Glomerular visceral epithelial cell (primary cell): ENCODE data around the gene TGFA.

Experiments
- DNase-seq: peaks from one replicate; pipeline ENCODE4 v3.0.0-alpha.2; 2016; ENCODE audit errors: extremely low spot score

Gene TGFA

GRCh38 chr2:70553584-70554337, at the start of gene TGFA:
Gene TGFA (minus strand): TSS chr2:70553826. CDS start chr2:70553767, 59 bp downstream.
- peak; percentile 91 for DNase-seq

GRCh38 chr2:70603066-70603465, 49.4 kb upstream of the TGFA start:
- no peak for DNase-seq

- DNase-seq: no peak
These were observed 44.6 kb upstream of the TGFA start for GRCh38 chr2:70598197-70598596.

GRCh38 chr2:70596739-70597138, 43.1 kb upstream of the TGFA start:
- peak; percentile 96 for DNase-seq

- DNase-seq: peak; percentile 92
These were observed 42.7 kb upstream of the TGFA start for GRCh38 chr2:70596293-70596692.

GRCh38 chr2:70583091-70583490, 29.5 kb upstream of the TGFA start:
- no peak for DNase-seq

GRCh38 chr2:70580352-70580751, 26.7 kb upstream of the TGFA start:
- DNase-seq: no peak

GRCh38 chr2:70574618-70575017, 21.0 kb upstream of the TGFA start:
- no peak for DNase-seq

GRCh38 chr2:70574109-70574508, 20.5 kb upstream of the TGFA start:
- DNase-seq: no peak

GRCh38 chr2:70570041-70570661, 16.5 kb upstream of the TGFA start:
- DNase-seq: peak; percentile 78

- DNase-seq: no peak
These were observed 15.9 kb upstream of the TGFA start for GRCh38 chr2:70569559-70569958.

GRCh38 chr2:70566906-70567305, 13.3 kb upstream of the TGFA start:
- no peak for DNase-seq

GRCh38 chr2:70566464-70566863, 12.8 kb upstream of the TGFA start:
- DNase-seq: no peak

- no peak for DNase-seq
These were observed 11.6 kb upstream of the TGFA start for GRCh38 chr2:70565039-70565731.

- DNase-seq: peak; percentile 40
These were observed 8.3 kb upstream of the TGFA start for GRCh38 chr2:70561893-70562292.

- no peak for DNase-seq
These were observed 6.8 kb upstream of the TGFA start for GRCh38 chr2:70560442-70560841.

- DNase-seq: no peak
These were observed 6.4 kb upstream of the TGFA start for GRCh38 chr2:70560040-70560439.

GRCh38 chr2:70558195-70558808, 4.7 kb upstream of the TGFA start:
- DNase-seq: no peak

- DNase-seq: no peak
These were observed 3.7 kb upstream of the TGFA start for GRCh38 chr2:70557171-70557838.

GRCh38 chr2:70556608-70557007, 3.0 kb upstream of the TGFA start:
- no peak for DNase-seq

GRCh38 chr2:70554338-70554892, 789 bp upstream of the TGFA start:
- DNase-seq: no peak

GRCh38 chr2:70553334-70553583, 367 bp downstream of the TGFA start:
- no peak for DNase-seq
